CD4-positive, alpha-beta T cell treated with Interferon gamma for 1 hour (primary cell): Measurements from ENCODE around the gene FUNDC2.
"Not testable (repeated sequence)": the region's sequence is repeated elsewhere in the genome, so short reads cannot be mapped to it uniquely, and the experiment has no call there.

Experiments used
- DNase-seq: peaks from one replicate; pipeline ENCODE4 v3.0.0-alpha.2; 2020

The FUNDC2 gene

GRCh38 chrX:155026727-155027508, at the start of gene FUNDC2:
TSS of gene FUNDC2 (plus strand) at chrX:155026844. CDS start at chrX:155026939, 95 bp downstream.
- peak; percentile 97 for DNase-seq

DNA sequence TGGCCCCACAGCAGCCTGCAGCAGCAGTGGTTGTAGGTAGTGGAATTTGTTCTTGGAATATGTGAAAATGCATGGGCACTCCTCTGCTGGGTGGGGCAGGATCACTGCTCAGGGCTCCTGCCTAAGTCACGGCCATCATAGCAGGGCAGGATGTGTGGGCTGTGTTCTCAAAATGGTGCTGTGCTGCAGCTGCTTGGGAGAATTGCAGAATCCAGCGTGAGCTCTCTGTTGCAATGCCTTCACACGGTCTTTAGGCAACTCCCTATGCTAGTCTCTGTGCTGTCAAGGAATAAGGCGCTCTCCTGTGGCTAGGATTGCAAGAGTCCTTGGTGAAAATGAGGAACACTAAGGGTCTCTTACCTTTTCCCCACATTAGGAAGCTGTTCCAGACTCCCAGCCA, 47.0 kb upstream of the FUNDC2 start:
- no peak for DNase-seq

DNA sequence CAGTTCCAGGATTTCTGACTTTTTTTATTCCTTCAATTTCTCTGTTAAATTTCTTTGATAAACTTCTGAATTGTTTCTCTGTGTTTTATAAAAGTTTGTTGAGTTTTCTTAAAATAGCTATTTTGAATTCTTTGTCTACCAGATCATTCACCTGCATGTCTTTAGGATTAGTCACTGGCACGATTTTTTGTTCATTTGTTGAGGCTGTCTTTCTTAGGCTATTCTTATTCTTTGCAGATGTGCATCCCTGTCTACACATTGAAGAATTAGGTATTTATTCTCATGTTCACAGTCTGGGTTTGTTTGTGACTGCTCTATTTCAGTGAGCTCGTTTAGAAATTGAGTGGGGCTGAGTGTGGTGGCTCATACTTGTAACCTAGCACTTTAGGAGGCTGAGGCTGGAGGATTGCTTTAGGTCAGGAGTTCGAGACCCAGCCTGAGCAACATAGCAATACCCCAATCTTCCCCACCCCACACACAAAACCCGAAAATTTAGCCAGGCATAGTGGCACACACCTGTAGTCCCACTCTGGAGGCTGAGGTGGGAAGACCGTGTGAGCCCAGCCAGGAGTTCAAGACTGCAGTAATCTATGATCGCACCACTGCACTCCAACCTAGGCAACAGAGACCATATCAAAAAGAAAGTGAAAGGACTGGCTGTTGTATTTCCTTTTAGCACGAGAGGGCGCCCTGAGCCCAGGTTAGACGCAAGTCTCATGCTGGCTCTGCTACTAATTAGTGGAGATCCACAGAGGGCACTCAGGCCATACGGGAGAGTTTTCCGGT, 46.1 kb upstream of the FUNDC2 start:
- DNase-seq = peak; percentile 69

DNA sequence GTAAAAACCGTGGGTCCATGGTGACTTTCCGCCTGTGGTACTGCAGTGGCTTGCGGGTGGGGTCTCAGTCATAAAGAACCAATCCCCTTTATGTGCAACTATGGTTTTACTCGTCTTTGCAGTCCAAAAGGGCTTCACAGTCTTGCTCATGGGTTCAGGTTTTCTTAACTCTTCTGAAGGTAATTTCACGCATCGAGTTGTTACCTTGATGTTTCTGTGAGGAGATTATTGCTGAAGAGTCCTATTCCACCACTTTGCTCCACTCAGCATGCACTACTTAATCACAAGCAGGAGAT, 45.6 kb upstream of the FUNDC2 start:
- no peak for DNase-seq

DNA sequence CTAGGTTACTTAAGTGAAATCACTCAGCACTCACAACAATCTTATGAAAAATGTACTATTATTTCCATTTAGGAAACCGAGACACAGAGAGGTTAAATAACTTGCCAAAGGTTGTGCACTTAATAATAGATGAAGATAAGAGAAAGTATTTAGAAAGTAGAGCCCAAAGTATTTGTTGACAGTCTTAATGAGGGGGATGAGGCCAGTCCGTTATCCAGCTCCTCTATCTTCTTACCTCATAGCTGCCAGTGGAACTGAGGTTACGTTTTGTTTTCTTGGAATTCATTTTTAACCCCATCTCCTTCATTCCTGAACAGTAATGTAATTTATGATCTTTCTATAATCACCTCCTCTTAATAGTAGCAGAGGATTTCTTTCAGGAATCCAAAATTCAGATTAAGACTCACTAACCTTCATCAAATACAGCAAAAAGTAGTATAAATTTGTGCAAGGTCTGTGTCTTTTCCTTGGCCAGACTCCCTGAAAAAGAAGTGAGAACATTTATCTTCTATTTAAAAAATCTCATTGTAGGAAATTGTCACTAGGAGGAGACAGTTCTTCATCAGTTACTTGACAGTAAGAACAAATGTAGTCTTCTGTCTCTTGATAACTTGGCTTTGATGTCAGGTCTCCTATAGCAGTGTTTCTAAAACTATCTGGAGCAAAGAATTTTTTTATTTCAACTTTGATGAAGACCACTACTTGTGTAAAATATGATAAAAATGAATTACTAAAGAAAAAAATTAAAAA, 39.6 kb upstream of the FUNDC2 start:
- no peak for DNase-seq

DNA sequence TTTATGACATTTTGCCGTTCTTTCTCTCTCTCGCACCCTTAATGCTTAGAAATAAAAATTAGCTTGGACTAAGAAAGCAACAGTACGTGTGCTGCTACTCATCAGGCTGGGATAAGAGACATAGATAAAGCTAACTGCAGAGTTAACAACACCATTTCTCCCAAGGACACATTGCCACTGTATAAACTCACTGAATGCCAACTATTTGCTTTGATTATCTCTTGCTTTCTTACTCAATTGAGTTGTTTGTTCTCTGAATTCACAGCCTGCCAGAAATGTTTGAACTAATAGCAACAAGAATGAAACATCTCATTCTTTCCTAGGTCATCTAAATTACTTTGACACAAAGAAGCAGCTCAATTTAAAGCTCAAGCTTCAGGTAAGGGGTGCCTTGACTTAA, 38.7 kb upstream of the FUNDC2 start:
- no peak for DNase-seq

- DNase-seq = no peak
Measured at GRCh38 chrX:154988719-154989118, 37.9 kb upstream of the FUNDC2 start.

DNA sequence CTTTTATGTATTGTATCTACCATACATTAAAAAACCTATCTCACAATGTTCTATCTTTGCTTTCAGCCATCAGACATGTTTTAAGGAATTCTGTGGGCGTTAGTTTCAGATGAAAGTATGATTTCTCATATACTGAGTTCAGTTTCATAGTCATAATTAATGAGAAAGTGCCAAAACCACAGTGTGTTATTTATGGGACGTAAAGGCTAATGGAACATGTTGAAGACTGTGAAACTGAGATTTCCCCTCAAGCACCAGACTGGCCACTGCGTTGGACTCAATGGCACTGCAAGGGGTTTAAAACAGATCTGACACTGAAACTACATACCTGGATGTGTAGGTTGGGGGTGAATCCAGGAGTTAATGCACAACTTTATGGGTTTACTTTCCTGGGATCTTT, 36.1 kb upstream of the FUNDC2 start:
- DNase-seq = no peak

GRCh38 chrX:154991039-154991438, 35.6 kb upstream of the FUNDC2 start:
- no peak for DNase-seq

GRCh38 chrX:154991476-154991875, 35.2 kb upstream of the FUNDC2 start:
- DNase-seq = no peak

DNA sequence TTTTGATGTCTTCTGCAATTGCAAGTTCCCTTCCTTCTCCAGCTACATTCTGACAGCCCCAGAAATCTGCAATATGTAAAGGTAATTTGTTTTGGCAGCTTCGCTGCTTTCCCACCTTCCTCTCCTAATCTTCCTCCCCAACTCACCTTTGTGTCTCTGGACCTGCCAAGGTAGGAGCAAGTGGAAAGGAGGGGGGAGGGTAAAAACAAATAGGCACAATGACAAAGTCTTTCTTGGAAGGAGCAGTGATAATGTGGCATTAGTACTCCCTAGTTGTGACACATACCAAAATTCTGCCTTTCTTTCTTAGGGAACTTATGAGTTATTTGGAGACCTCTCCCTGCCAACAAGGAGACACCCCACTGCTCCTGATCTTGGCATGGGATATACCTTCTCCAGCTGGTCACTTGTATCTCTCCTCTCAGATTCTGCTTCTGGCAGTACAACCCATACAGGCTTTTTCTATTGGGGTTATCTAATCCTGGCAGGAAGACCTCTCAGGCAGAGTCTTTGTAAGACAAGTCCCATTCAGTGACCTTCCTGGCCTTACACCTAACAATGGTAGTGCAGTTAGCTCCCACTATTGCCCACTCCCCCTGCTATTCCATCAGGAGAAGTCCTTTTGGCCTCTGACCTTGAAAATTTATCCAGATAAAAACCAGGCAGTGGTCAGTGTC, 28.3 kb upstream of the FUNDC2 start:
- DNase-seq = no peak

GRCh38 chrX:155000841-155001240, 25.8 kb upstream of the FUNDC2 start:
- no peak for DNase-seq

GRCh38 chrX:155001873-155002272, 24.8 kb upstream of the FUNDC2 start:
- no peak for DNase-seq

DNA sequence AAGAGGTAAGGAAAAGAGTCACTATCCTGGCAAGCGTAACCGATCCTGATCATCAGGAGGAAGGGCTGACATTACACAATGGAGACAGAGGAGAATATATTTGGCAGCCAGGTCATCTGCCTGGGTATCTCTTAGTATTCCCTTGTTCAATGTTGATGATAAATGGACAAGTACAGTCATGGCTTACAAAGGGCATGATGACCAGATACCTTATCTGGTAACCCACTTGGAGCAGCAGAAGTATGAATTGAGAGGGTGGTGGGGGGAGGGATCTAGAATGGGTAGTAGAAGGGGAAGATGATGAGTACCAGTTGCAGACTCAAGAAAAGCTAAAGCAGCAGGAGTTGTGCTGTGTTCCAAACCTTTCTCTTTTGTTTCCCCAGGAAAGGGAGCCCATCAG, 21.5 kb upstream of the FUNDC2 start:
- no peak for DNase-seq

DNA sequence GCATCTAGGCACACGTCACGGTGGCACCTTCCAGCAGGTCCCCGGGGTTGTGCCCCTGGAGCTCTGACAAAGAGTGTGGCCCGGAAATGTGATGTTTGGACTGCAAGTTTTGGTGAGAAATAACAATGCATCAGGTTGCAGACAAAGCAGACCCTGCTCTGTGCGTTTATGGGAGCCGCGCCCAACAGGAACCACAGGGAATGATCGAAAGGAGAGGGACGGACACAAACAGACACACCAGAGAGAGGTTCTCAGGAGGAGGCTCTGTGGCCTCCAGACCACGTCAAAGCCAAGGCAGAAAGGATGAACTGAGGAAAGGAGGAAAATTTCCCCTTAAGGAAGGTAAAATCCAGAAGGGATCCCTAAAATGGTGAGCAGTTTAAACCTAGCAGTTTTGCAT, 20.3 kb upstream of the FUNDC2 start:
- not testable (repeated sequence) for DNase-seq

DNA sequence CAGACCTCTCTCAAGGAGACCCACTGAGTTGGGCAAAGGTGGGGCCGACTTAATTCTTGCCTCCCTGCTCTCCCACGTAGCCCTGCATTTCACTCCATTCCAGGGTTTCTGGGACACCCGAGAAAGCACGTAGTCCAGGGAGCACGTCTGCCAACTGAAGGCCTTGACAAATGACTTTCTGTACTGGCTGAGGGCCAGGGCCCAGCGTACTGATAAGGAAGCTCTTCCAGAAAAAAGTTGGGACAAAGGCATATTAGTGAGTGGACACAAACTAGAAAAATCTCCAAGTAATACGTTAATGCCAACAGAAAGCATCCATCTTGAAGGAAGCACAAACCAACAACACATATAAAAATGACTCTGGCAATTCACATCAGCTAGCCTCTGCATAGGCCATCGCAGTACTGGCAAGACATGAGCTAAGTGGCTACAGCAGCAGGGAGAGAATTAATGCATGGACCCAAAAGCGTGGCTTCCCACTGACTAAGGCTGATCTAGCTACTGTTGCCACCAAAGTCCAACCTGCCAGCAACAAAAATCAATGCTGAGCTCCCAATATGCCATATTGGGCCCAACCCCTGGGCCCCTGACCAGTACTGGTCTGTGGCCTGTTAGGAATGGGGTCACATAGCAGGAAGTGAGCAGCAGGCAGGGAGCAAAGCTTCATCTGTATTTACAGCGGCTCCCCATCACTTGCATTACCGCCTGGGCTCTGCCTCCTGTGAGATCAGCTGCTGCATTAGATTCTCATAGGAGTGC, 19.6 kb upstream of the FUNDC2 start:
- DNase-seq = not testable (repeated sequence)

GRCh38 chrX:155008578-155008977, 18.1 kb upstream of the FUNDC2 start:
- DNase-seq = not testable (repeated sequence)

- no peak for DNase-seq
Measured at GRCh38 chrX:155009994-155010472, 16.6 kb upstream of the FUNDC2 start.

DNA sequence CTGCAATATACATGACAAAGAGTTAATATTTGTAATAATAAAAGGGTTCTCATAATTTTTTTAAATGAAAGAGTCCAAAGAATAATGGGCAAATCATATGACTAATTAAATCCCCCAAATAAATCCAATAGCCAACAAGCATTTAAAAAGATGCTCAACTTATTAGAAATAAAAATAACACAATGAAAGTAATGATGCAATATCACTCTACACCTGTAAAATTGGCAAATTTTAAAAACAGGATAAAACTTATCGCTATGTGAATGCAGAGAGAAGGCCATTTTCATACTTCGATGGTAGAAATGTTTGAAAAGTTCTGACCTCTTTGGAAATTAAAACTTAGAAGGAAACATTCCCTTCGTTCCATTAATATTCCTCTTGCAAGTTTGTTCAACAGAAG, 6.1 kb upstream of the FUNDC2 start:
- DNase-seq = no peak

GRCh38 chrX:155022585-155022984, 4.1 kb upstream of the FUNDC2 start, which contains the start of gene F8:
TSS of gene F8 (minus strand) at chrX:155022723. CDS start at chrX:155022552, 171 bp downstream.
- DNase-seq = no peak

- no peak for DNase-seq
Measured at GRCh38 chrX:155023907-155024833, 2.5 kb upstream of the FUNDC2 start.
